ENCODE results near the gene LZIC.

The LZIC gene

GRCh38 chr1:9883585-9884449 lies 59.4 kb downstream of the LZIC start:
- TF ChIP-seq, protein P1, sequence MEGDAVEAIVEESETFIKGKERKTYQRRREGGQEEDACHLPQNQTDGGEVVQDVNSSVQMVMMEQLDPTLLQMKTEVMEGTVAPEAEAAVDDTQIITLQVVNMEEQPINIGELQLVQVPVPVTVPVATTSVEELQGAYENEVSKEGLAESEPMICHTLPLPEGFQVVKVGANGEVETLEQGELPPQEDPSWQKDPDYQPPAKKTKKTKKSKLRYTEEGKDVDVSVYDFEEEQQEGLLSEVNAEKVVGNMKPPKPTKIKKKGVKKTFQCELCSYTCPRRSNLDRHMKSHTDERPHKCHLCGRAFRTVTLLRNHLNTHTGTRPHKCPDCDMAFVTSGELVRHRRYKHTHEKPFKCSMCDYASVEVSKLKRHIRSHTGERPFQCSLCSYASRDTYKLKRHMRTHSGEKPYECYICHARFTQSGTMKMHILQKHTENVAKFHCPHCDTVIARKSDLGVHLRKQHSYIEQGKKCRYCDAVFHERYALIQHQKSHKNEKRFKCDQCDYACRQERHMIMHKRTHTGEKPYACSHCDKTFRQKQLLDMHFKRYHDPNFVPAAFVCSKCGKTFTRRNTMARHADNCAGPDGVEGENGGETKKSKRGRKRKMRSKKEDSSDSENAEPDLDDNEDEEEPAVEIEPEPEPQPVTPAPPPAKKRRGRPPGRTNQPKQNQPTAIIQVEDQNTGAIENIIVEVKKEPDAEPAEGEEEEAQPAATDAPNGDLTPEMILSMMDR (IDR thresholded peaks at IDR 0.05), result no peak
- Histone ChIP-seq H3K4me3 (ENCODE audit: low read depth in 1 of 2, low read length in 1 of 2) (no peak overlapping the region), H3K27ac (no peak overlapping the region), H3K9me3 (no peaks in the 10 kb centered on the region), H3K4me1 (ENCODE audit: control insufficient read depth in 1 of 2, insufficient read depth in 1 of 2, low read depth in 1 of 2, low read length in 1 of 2) (peaks cover 3% of the 10 kb centered on the region in 2 experiments), H3K27me3 (no peaks in the 10 kb centered on the region), H3K36me3 (peaks cover 29% of the 10 kb centered on the region)

DNA sequence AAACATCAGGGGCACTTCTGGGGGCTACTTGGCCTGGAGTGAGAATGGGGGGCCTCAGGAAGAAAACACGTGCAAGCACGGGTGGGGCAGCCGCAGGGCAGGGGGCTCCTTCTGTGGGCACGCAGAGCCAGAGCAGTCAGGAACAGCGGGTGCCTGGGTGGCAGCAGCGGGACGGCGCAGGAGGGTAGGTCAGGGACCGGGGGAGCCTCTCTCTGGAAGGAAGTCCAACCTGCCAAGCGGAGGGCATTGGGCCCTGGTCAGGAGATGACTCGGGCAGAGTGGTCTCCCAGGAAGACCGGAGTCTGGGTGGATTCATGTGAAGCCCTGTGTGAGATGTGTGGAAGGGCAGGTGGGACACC lies 60.3 kb downstream of the LZIC start:
- no peaks in the 10 kb centered on the region for H3K27me3 ChIP-seq
- no peak overlapping the region for H3K27ac ChIP-seq
- no peaks in the 10 kb centered on the region for H3K9me3 ChIP-seq
- H3K4me1 ChIP-seq (ENCODE audit: control insufficient read depth in 1 of 2, insufficient read depth in 1 of 2, low read depth in 1 of 2, low read length in 1 of 2), result no peaks in the 10 kb centered on the region
- no peak overlapping the region for H3K4me3 ChIP-seq (ENCODE audit: low read depth in 1 of 2, low read length in 1 of 2)
- TF ChIP-seq, protein P1 (IDR thresholded peaks at IDR 0.05), result no peak
- H3K36me3 ChIP-seq, result peaks cover 29% of the 10 kb centered on the region

DNA sequence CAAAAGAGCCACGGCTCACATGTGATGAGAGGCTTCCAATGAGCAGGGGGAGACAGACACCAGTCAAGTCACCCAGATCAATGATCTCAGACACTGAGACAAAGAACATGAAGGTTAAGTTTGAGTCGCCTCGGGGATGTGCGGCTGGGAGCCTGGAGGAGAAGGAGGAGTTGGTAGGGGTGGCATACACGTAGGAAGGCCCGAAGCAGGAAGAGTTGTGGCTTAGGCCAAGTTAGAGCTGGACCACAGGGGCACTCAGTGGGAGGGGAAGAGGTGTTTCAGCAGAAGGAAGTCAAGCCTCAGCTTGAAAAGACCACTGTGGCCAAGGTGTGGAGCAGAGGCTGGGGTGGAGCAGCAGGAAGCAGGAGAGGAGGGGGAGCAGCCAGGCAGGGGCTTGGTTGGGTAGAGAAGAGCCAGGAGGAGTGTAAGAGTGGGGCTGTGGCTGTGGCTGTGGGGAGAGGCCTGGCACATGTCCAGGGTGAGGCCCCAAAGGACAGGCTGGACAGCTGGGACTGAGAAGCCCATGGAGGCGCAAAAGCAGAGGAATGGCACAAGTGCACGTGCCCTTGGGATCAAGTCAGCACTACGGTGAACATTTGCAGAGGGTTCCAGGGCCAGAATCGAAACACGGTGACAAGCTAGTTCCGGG lies 60.8 kb downstream of the LZIC start:
- TF ChIP-seq, protein P1 (IDR thresholded peaks at IDR 0.05), result no peak
- Histone ChIP-seq H3K4me3 (ENCODE audit: low read depth in 1 of 2, low read length in 1 of 2) (no peak overlapping the region), H3K36me3 (peaks cover 29% of the 10 kb centered on the region), H3K27ac (no peak overlapping the region), H3K27me3 (no peaks in the 10 kb centered on the region), H3K9me3 (no peaks in the 10 kb centered on the region), H3K4me1 (ENCODE audit: control insufficient read depth in 1 of 2, insufficient read depth in 1 of 2, low read depth in 1 of 2, low read length in 1 of 2) (no peaks in the 10 kb centered on the region)

DNA sequence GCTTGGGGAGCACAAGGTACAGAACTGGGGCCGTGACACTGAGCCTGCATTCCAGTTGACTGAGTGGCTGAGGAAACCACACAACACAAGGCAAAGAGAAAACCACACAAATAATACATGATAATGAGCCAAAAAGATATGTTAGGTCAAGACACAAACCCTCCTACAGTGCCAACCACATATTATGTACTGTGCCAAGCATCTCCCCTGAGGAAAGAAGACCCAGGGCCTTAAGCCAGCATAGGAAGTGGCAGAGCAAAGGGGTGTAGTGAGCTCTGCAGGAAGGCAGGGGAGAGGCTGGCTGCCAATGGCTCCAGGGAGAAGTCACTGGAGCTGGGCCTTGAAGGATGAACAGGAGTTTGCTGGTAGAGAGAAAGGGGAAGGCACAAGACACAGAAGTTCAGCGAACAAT lies 61.3 kb downstream of the LZIC start:
- Histone ChIP-seq H3K9me3 (no peaks in the 10 kb centered on the region), H3K4me1 (ENCODE audit: control insufficient read depth in 1 of 2, insufficient read depth in 1 of 2, low read depth in 1 of 2, low read length in 1 of 2) (no peaks in the 10 kb centered on the region), H3K36me3 (peaks cover 26% of the 10 kb centered on the region), H3K27ac (no peak overlapping the region), H3K27me3 (no peaks in the 10 kb centered on the region), H3K4me3 (ENCODE audit: low read depth in 1 of 2, low read length in 1 of 2) (no peak overlapping the region)
- TF ChIP-seq, protein P1 (IDR thresholded peaks at IDR 0.05), result no peak
